NCI-H226 (cell line): ENCODE data around the gene RIBC1.
"Not testable (repeated sequence)": the region's sequence is repeated elsewhere in the genome, so short reads cannot be mapped to it uniquely, and the experiment has no call there.

ENCODE experiments used
- DNase-seq: peaks from one replicate; pipeline ENCODE4 v3.0.0-alpha.2; 2015

Gene RIBC1

GRCh38 chrX:53437206-53437605 lies 14.5 kb downstream of the RIBC1 start:
- DNase-seq = no peak

GRCh38 chrX:53438174-53438831 lies 15.6 kb downstream of the RIBC1 start:
- no peak for DNase-seq

GRCh38 chrX:53438832-53439230 lies 16.2 kb downstream of the RIBC1 start:
- DNase-seq = no peak

GRCh38 chrX:53440101-53440500 lies 17.4 kb downstream of the RIBC1 start:
- DNase-seq = no peak

GRCh38 chrX:53440621-53441517 lies 18.2 kb downstream of the RIBC1 start:
- DNase-seq = peak; percentile 48

GRCh38 chrX:53441531-53442321 lies 19.1 kb downstream of the RIBC1 start:
- peak; percentile 22 for DNase-seq

GRCh38 chrX:53442322-53442631 lies 19.6 kb downstream of the RIBC1 start:
- no peak for DNase-seq

GRCh38 chrX:53445977-53446376 lies 23.3 kb downstream of the RIBC1 start:
- no peak for DNase-seq

GRCh38 chrX:53447441-53447840 lies 24.8 kb downstream of the RIBC1 start:
- no peak for DNase-seq

- no peak for DNase-seq
These were observed 27.0 kb downstream of the RIBC1 start for GRCh38 chrX:53449632-53450031.

- no peak for DNase-seq
These were observed 30.1 kb downstream of the RIBC1 start for GRCh38 chrX:53452812-53453211.

GRCh38 chrX:53456254-53456653 lies 33.6 kb downstream of the RIBC1 start:
- no peak for DNase-seq

- DNase-seq = no peak
These were observed 35.4 kb downstream of the RIBC1 start for GRCh38 chrX:53458082-53458481.

GRCh38 chrX:53468659-53469058 lies 46.0 kb downstream of the RIBC1 start:
- DNase-seq = not testable (repeated sequence)

- DNase-seq = no peak
These were observed 48.7 kb downstream of the RIBC1 start for GRCh38 chrX:53471346-53471745.

- no peak for DNase-seq
These were observed 52.0 kb downstream of the RIBC1 start for GRCh38 chrX:53474707-53475106.

GRCh38 chrX:53476371-53476770 lies 53.7 kb downstream of the RIBC1 start:
- DNase-seq = no peak

- DNase-seq = peak; percentile 90
These were observed 56.6 kb downstream of the RIBC1 start for GRCh38 chrX:53479301-53479700.
